ES-I3 (cell line): ENCODE data around the gene ITGA2.
"Not testable (repeated sequence)": the region's sequence is repeated elsewhere in the genome, so short reads cannot be mapped to it uniquely, and the experiment has no call there.

ENCODE experiments used
- H3K36me3 ChIP-seq: 2 replicates; pipeline ENCODE4 v1.6.1; 2013; ENCODE audit warnings: mild to moderate bottlenecking, low read length, control low read depth, moderate library complexity; ENCODE audit not compliant: insufficient read depth
- H3K4me1 ChIP-seq: 2 replicates; pipeline ENCODE4 v1.6.1; 2013; ENCODE audit warnings: mild to moderate bottlenecking, control low read depth, low read length; ENCODE audit not compliant: insufficient read depth
- H3K9ac ChIP-seq: 2 replicates; pipeline ENCODE4 v1.6.1; 2013; ENCODE audit warnings: low read depth, mild to moderate bottlenecking, low read length, moderate library complexity
- H3K9me3 ChIP-seq: 2 replicates; pipeline ENCODE4 v1.6.1; 2013; ENCODE audit warnings: mild to moderate bottlenecking, low read length, moderate library complexity; ENCODE audit not compliant: control insufficient read depth, insufficient read depth

Gene ITGA2

DNA sequence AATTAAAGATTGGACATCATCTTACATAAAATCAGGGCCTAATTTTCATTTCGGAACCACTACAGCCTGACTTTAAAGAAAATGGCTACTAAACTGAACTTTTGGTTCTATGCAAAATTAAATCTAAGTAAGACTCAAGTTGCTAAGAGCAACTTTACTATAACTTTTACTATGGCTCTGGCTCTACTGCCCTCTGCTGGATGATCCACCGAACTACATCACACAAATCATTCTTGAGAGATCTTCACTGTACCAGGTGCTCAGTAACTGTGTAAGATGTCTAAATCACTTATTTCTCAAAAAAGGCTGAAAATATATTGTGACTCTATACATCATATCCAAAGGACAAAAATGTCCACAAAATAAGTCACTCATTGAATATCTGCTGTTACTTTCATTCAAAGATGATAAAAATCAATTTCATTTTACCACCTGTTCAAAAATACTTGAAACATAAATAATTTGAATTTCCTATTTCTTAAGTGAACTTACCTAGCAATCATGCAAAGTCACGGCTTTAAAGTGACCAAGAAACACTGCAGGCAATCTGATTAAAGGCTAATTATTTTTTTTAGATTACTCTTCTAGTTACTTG is 106.9 kb downstream of the ITGA2 start:
- Histone ChIP-seq H3K9me3 (no peaks in the 10 kb centered on the region), H3K36me3 (peaks cover 3% of the 10 kb centered on the region; the same call in 1 of the 2 replicates), H3K4me1 (no peaks in the 10 kb centered on the region), H3K9ac (no peak overlapping the region)

GRCh38 chr5:53099546-53099945 is 110.4 kb downstream of the ITGA2 start:
- Histone ChIP-seq H3K4me1 (no peaks in the 10 kb centered on the region), H3K9ac (no peak overlapping the region), H3K36me3 (peaks cover 3% of the 10 kb centered on the region; the same call in 1 of the 2 replicates), H3K9me3 (no peaks in the 10 kb centered on the region)

DNA sequence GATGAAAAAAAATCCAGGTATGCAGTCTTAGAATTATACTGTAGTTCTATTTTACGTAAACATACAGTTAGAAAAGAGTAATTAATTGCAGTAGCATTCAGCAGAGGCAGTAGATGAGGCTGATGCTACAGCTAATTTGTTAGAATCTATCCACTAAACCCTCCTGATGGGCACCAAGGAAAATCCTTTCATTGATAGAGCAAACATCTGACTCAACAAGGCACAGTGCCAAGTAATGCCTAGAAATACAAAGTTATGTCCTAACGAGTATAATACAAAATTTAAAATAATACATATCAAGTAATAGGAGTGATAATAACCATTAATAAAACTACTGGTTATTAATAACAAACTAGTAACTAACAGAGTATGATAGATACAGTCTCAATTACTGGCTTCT is 111.5 kb downstream of the ITGA2 start:
- H3K36me3 ChIP-seq, result peaks cover 3% of the 10 kb centered on the region; the same call in 1 of the 2 replicates
- no peak overlapping the region for H3K9ac ChIP-seq
- no peaks in the 10 kb centered on the region for H3K4me1 ChIP-seq
- no peaks in the 10 kb centered on the region for H3K9me3 ChIP-seq

GRCh38 chr5:53105611-53106300 is 116.6 kb downstream of the ITGA2 start:
- Histone ChIP-seq H3K36me3 (no peaks in the 10 kb centered on the region), H3K9ac (no peak overlapping the region), H3K4me1 (peaks cover 5% of the 10 kb centered on the region), H3K9me3 (no peaks in the 10 kb centered on the region)

- H3K4me1 ChIP-seq, result peaks cover 6% of the 10 kb centered on the region
- H3K36me3 ChIP-seq, result no peaks in the 10 kb centered on the region
- no peaks in the 10 kb centered on the region for H3K9me3 ChIP-seq
- peak overlapping the region; percentile 99 for H3K9ac ChIP-seq
Measured at GRCh38 chr5:53109056-53109442, 119.9 kb downstream of the ITGA2 start.

DNA sequence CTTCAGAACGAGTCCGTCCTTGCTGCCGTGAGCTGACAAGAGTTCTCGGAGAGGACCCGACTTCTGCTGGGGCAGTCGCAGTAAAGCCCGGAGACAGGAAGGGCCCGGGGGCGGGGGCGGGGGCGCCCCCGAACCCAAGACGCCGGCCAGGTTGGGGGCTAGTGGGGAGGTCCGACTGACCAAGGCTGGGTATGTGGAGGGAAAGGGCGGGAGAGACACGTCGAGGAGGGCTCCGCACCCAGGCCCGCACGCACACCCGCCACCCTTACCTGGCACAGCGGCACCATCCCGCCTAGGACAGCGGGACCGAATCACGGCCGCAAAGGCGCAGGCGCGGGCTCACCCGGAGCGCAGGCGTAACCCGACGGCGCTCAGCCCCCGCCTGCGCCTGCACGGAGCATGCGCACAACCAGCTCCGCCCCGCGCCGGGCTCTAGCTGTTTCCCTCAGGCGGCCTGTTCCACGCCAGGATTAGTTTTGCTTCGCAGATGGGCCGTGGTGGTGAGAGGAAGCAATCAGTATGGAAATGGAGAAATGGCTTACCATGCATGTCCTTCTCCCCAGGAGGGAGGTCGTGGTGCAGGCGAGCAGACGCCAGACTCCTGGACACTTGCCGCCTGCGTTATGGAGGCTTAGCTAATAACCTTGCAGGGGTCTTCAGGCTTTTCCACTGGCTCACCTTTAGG is 120.4 kb downstream of the ITGA2 start, which contains the start of gene MOCS2:
Gene MOCS2, minus strand, starts transcription at position 315 of the 685 bp plus-strand sequence. CDS start 2,583 bp downstream, outside the sequence.
- Histone ChIP-seq H3K9me3 (no peaks in the 10 kb centered on the region), H3K36me3 (no peaks in the 10 kb centered on the region), H3K4me1 (peaks cover 11% of the 10 kb centered on the region), H3K9ac (peak within 1 kb of the TSS; percentile 99)

DNA sequence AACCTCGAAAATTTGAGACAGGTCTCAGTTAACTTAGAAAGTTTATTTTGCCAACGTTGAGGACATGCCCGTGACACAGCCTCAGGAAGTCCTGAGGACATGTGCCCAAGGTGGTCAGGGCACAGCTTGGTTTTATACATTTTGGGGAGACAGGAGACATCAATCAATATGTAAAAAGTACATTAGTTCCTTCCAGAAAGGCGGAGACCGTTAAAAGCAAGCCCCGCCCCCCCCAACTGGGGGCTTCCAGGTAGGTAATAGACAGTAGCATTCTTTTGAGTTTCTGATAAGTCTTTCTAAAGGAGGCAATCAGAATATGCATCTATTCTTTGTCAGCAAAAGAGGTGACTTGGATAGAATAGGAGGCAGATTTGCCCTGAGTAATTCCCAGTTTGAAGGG is 121.0 kb downstream of the ITGA2 start:
- H3K4me1 ChIP-seq, result peaks cover 14% of the 10 kb centered on the region
- peak overlapping the region; percentile 99 for H3K9ac ChIP-seq
- H3K36me3 ChIP-seq, result no peaks in the 10 kb centered on the region
- no peaks in the 10 kb centered on the region for H3K9me3 ChIP-seq

DNA sequence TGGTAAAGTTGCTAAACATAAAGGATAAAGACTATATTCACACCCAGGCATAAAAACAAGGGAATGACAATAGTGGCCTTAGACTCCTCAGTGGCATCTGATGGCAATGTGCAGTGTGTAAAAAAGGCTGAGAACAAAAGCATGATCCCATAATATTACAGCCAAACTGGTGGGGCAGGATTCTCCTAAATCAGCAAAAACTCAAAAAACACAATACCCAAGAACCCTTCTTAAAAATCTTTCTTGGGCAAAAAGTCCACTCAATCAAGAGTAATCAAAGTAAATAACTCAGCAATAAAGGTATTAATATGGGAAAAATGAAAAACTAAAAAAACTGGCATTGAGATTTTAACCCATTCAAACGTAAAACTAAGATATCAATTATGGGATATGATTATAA is 122.0 kb downstream of the ITGA2 start:
- peaks cover 14% of the 10 kb centered on the region for H3K4me1 ChIP-seq
- H3K36me3 ChIP-seq, result no peaks in the 10 kb centered on the region
- no peak overlapping the region for H3K9ac ChIP-seq
- H3K9me3 ChIP-seq, result no peaks in the 10 kb centered on the region

- H3K36me3 ChIP-seq, H3K9me3 ChIP-seq, H3K9ac ChIP-seq: not testable (repeated sequence)
- H3K4me1 ChIP-seq, result peaks cover 14% of the 10 kb centered on the region
Measured at GRCh38 chr5:53112307-53112706, 123.2 kb downstream of the ITGA2 start.

DNA sequence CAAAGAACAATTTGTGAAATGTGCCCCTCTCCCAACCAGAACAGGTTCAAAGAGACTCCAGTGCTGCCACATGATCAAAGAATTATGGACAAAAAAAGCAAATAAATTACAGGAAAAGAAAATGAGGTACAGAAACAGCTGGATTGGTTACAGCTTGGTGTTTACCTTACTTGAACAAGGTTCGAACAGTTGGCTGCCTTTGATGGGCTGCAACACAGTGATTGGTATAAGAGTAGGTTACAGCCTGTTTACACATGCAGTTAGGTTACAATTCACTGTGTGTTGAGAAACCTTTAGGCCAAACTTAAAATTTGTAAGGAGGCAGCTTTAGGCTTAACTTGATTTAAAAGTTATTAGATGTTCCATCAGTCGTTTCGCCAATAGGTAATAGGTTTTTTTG is 123.8 kb downstream of the ITGA2 start:
- Histone ChIP-seq H3K9ac (no peak overlapping the region), H3K9me3 (no peaks in the 10 kb centered on the region), H3K4me1 (peaks cover 14% of the 10 kb centered on the region), H3K36me3 (no peaks in the 10 kb centered on the region)

- H3K9me3 ChIP-seq, result no peaks in the 10 kb centered on the region
- H3K9ac ChIP-seq, result no peak overlapping the region
- H3K4me1 ChIP-seq, result peaks cover 14% of the 10 kb centered on the region
- no peaks in the 10 kb centered on the region for H3K36me3 ChIP-seq
Measured at GRCh38 chr5:53113947-53114346, 124.8 kb downstream of the ITGA2 start.

DNA sequence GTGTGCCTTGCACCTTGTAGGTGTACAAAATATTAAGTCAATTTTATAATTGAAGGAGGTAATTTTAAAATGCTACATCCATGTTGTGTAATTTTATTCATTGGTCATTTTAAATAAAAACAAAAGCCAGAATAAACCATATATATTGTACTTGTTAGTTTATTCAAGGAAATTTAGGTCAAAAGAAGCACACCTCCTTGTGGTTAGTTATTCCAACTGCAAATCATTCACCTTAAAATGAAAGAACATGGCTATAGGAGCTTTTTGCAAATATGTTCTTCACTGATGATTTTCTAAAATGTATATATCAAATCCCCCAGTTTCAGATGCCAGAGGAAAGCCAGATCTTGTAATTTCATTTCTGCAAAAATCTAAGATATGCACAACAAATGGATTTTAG is 125.8 kb downstream of the ITGA2 start:
- Histone ChIP-seq H3K4me1 (peaks cover 14% of the 10 kb centered on the region), H3K9me3 (no peaks in the 10 kb centered on the region), H3K36me3 (no peaks in the 10 kb centered on the region), H3K9ac (no peak overlapping the region)

DNA sequence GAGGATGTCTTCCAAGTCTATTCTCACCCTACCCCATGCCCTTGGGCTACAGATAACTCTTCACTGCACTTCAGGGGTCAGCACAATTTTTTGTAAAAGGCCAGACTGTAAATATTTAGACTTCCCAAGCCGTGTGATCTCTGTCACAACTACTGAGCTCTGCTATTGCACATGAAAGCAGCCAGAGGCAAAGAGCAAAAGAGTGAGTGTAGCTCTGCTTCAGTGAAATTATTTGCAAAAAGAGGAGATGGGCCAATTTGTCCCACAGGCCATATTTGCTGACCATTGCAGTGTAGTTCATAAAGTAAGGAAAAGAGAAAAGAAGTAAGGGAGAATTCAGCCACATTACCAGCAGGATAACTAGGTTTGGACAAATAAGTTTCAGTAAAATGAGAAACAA is 127.4 kb downstream of the ITGA2 start:
- no peak overlapping the region for H3K9ac ChIP-seq
- H3K4me1 ChIP-seq, result 0 out of 2 replicates have a peak, but pooled peaks cover 8% of the 10 kb centered on the region
- no peaks in the 10 kb centered on the region for H3K36me3 ChIP-seq
- H3K9me3 ChIP-seq, result no peaks in the 10 kb centered on the region

DNA sequence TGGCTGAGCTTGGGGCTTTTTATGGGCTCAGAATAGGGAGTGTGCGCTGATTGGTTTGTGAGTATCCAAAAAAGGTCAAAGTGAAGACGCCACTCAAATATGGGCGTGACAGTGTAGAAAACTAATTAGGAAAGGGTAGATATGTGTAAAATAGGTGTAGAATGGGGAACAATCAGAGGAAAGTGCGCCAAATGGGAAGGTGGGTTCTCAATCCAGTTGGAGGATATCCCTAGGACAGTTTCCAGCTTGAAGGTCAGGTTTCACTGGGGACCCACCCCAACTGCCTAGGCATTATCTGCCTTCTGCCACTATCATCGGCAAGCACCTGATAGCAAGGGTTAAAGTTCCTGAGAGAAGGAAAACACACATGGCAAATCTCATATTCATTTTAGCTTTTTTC is 129.7 kb downstream of the ITGA2 start:
- Histone ChIP-seq H3K9me3 (no peaks in the 10 kb centered on the region), H3K9ac (no peak overlapping the region), H3K36me3 (no peaks in the 10 kb centered on the region), H3K4me1 (0 out of 2 replicates have a peak, but pooled peaks cover 8% of the 10 kb centered on the region)

- Histone ChIP-seq H3K9ac (no peak overlapping the region), H3K9me3 (no peaks in the 10 kb centered on the region), H3K36me3 (no peaks in the 10 kb centered on the region), H3K4me1 (no peaks in the 10 kb centered on the region)
Measured at GRCh38 chr5:53120165-53120564, 131.0 kb downstream of the ITGA2 start.
